ENCODE results near the gene BMP8A.

The BMP8A gene

DNA sequence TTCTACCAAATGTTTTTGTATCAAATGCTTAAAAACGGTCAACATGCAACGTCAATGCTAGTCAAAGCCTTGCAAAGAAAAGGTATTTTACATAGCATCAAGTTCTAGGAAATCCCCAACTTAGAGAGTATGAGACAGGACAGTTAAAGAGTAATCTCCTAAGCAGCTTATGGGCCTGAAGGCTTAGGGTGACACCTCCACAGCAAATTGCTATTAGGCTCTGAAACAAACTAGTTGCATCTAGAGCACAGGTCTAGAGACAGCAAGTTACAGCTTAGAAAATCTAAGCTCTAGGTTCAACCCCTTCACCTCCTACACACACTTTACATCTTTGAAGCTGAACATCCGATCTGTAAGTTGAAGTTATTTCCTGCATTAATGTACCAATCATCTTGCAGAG is 71.5 kb downstream of the BMP8A start:
- no peak overlapping the region for H3K4me3 ChIP-seq (ENCODE audit: low read length, poor library complexity, severe bottlenecking)
- no peaks in the 10 kb centered on the region for H3K9me3 ChIP-seq (ENCODE audit: insufficient read depth, low read depth, low read length)
- H3K27me3 ChIP-seq (ENCODE audit: insufficient read depth, low read length, poor library complexity, severe bottlenecking), result no peaks in the 10 kb centered on the region
- H3K9me2 ChIP-seq (replicated peaks; ENCODE audit: low read depth, low read length), result no peaks in the 10 kb centered on the region
- no peak overlapping the region for H2AFZ ChIP-seq (ENCODE audit: low read length)
- no peak overlapping the region for H3K4me2 ChIP-seq (ENCODE audit: low read depth, low read length, poor library complexity, severe bottlenecking)
- H3F3A ChIP-seq (ENCODE audit: low read depth), result peaks cover 7% of the 10 kb centered on the region; the same call in 1 of the 2 replicates
- H4K20me1 ChIP-seq (ENCODE audit: insufficient read depth, low read length, poor library complexity, severe bottlenecking), result peaks cover 32% of the 10 kb centered on the region
- H3K9ac ChIP-seq (ENCODE audit: low read depth, low read length, poor library complexity, severe bottlenecking), result no peak overlapping the region
- H3K79me2 ChIP-seq (ENCODE audit: insufficient read depth, low read length), result peaks cover 22% of the 10 kb centered on the region; the same call in 1 of the 2 replicates
- peaks cover 82% of the 10 kb centered on the region for H3K36me3 ChIP-seq (ENCODE audit: insufficient read depth, low read length)
- H3K4me1 ChIP-seq (ENCODE audit: insufficient read depth, low read length, poor library complexity, severe bottlenecking), result no peaks in the 10 kb centered on the region
- TF ChIP-seq EZH2phosphoT487 (IDR thresholded peaks at IDR 0.05; ENCODE audit: borderline replicate concordance), result no peak
- TF ChIP-seq, protein P1, sequence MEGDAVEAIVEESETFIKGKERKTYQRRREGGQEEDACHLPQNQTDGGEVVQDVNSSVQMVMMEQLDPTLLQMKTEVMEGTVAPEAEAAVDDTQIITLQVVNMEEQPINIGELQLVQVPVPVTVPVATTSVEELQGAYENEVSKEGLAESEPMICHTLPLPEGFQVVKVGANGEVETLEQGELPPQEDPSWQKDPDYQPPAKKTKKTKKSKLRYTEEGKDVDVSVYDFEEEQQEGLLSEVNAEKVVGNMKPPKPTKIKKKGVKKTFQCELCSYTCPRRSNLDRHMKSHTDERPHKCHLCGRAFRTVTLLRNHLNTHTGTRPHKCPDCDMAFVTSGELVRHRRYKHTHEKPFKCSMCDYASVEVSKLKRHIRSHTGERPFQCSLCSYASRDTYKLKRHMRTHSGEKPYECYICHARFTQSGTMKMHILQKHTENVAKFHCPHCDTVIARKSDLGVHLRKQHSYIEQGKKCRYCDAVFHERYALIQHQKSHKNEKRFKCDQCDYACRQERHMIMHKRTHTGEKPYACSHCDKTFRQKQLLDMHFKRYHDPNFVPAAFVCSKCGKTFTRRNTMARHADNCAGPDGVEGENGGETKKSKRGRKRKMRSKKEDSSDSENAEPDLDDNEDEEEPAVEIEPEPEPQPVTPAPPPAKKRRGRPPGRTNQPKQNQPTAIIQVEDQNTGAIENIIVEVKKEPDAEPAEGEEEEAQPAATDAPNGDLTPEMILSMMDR (conservative IDR thresholded peaks at IDR 0.05; ENCODE audit: low read length), result no peak

DNA sequence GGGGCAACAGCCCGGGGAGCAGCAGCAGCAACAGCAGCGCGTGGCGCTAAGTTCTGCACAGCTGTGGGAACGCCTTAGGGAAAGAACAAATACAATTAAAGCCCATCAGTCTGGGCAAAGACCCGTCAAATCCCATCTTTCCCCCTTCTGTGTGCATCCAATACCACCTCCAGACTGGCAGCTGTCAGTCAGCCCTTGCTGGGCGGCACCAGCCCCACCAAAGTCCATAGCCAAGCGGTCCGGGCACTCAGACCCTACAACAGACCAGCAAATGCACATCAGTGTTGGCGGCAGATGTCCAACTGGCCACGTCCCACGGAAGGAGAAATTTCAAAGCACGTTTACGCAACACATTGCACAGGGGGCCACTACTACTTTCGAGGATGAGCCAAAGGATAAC is 72.2 kb downstream of the BMP8A start:
- H4K20me1 ChIP-seq (ENCODE audit: insufficient read depth, low read length, poor library complexity, severe bottlenecking), result peaks cover 36% of the 10 kb centered on the region
- H2AFZ ChIP-seq (ENCODE audit: low read length), result no peak overlapping the region
- H3K4me2 ChIP-seq (ENCODE audit: low read depth, low read length, poor library complexity, severe bottlenecking), result no peak overlapping the region
- no peaks in the 10 kb centered on the region for H3K9me3 ChIP-seq (ENCODE audit: insufficient read depth, low read depth, low read length)
- TF ChIP-seq, protein P1 (conservative IDR thresholded peaks at IDR 0.05; ENCODE audit: low read length), result no peak
- no peak for TF ChIP-seq EZH2phosphoT487 (IDR thresholded peaks at IDR 0.05; ENCODE audit: borderline replicate concordance)
- no peaks in the 10 kb centered on the region for H3K4me1 ChIP-seq (ENCODE audit: insufficient read depth, low read length, poor library complexity, severe bottlenecking)
- peaks cover 4% of the 10 kb centered on the region; the same call in 1 of the 2 replicates for H3F3A ChIP-seq (ENCODE audit: low read depth)
- H3K27me3 ChIP-seq (ENCODE audit: insufficient read depth, low read length, poor library complexity, severe bottlenecking), result no peaks in the 10 kb centered on the region
- no peaks in the 10 kb centered on the region for H3K9me2 ChIP-seq (replicated peaks; ENCODE audit: low read depth, low read length)
- no peak overlapping the region for H3K9ac ChIP-seq (ENCODE audit: low read depth, low read length, poor library complexity, severe bottlenecking)
- H3K79me2 ChIP-seq (ENCODE audit: insufficient read depth, low read length), result peaks cover 23% of the 10 kb centered on the region
- no peak overlapping the region for H3K4me3 ChIP-seq (ENCODE audit: low read length, poor library complexity, severe bottlenecking)
- H3K36me3 ChIP-seq (ENCODE audit: insufficient read depth, low read length), result peaks cover 89% of the 10 kb centered on the region

DNA sequence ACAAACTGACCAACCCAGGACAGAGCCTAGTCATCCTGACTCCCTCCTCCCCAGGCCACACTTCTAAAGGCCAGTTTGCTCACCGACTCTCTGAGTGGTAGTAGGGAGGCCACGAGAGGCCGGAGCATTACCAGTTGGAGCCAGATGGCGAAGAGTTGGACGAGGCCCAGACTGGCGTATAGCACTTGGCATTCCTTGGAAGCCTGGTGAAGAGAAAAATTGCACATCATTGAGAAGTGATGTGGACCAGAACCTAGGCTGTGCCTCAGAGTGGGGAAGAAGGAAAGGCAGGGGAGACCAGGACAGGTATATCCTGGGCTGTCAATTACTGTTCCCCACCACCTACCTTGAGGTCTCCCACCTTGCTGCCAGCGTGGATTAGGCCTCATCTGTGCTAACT is 72.9 kb downstream of the BMP8A start:
- H3K27me3 ChIP-seq (ENCODE audit: insufficient read depth, low read length, poor library complexity, severe bottlenecking), result no peaks in the 10 kb centered on the region
- peaks cover 43% of the 10 kb centered on the region for H4K20me1 ChIP-seq (ENCODE audit: insufficient read depth, low read length, poor library complexity, severe bottlenecking)
- peaks cover 29% of the 10 kb centered on the region for H3K79me2 ChIP-seq (ENCODE audit: insufficient read depth, low read length)
- no peak overlapping the region for H3K9ac ChIP-seq (ENCODE audit: low read depth, low read length, poor library complexity, severe bottlenecking)
- peaks cover 3% of the 10 kb centered on the region; the same call in 1 of the 2 replicates for H3F3A ChIP-seq (ENCODE audit: low read depth)
- no peaks in the 10 kb centered on the region for H3K9me3 ChIP-seq (ENCODE audit: insufficient read depth, low read depth, low read length)
- no peaks in the 10 kb centered on the region for H3K4me1 ChIP-seq (ENCODE audit: insufficient read depth, low read length, poor library complexity, severe bottlenecking)
- no peak overlapping the region for H3K4me2 ChIP-seq (ENCODE audit: low read depth, low read length, poor library complexity, severe bottlenecking)
- no peak for TF ChIP-seq EZH2phosphoT487 (IDR thresholded peaks at IDR 0.05; ENCODE audit: borderline replicate concordance)
- TF ChIP-seq, protein P1 (conservative IDR thresholded peaks at IDR 0.05; ENCODE audit: low read length), result no peak
- H3K9me2 ChIP-seq (replicated peaks; ENCODE audit: low read depth, low read length), result no peaks in the 10 kb centered on the region
- no peak overlapping the region for H2AFZ ChIP-seq (ENCODE audit: low read length)
- H3K4me3 ChIP-seq (ENCODE audit: low read length, poor library complexity, severe bottlenecking), result no peak overlapping the region
- peaks cover 92% of the 10 kb centered on the region for H3K36me3 ChIP-seq (ENCODE audit: insufficient read depth, low read length)
